Measurements from ENCODE around the gene VCL.

DNA sequence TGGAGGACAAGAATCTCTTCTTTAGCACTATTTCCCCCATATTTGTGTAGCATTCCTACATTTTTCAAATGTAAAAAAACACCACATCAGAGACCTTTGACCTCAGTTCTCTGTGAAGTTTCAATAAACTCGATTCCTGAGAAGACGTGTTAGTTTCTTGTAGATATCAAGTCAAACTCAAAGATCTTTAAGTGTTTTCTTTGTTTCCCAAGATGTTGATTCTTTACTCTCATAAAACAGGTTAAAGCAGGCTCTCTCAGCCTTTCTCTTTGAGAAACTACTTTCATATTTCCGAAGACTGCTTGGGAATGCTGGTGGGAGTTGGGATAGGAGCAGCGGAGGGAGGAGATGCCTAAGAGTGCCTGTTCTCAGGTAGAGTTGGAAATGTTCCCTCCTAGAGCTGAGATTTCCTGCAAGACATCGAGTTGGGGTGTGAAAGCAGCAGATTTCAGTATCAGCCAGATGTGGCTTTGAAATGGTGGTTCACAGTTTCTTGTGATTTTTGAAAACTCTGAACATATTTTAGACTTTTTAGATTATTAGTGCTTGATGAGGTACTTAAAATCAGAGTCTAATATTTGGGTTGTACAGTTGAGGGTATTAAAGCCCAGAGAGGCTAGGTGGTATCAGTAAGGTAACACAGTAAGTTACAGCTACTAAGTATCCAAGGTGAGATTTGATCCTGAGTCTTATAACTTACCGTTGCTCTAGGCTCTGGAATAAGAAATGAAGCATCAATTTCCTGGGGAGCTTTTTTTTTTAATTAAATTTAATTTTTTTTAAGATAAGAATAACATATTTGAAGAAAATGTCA is 167.0 kb downstream of the VCL start:
- no peak for TF ChIP-seq RAD21 (conservative IDR thresholded peaks at IDR 0.05)
- TF ChIP-seq, protein P1, sequence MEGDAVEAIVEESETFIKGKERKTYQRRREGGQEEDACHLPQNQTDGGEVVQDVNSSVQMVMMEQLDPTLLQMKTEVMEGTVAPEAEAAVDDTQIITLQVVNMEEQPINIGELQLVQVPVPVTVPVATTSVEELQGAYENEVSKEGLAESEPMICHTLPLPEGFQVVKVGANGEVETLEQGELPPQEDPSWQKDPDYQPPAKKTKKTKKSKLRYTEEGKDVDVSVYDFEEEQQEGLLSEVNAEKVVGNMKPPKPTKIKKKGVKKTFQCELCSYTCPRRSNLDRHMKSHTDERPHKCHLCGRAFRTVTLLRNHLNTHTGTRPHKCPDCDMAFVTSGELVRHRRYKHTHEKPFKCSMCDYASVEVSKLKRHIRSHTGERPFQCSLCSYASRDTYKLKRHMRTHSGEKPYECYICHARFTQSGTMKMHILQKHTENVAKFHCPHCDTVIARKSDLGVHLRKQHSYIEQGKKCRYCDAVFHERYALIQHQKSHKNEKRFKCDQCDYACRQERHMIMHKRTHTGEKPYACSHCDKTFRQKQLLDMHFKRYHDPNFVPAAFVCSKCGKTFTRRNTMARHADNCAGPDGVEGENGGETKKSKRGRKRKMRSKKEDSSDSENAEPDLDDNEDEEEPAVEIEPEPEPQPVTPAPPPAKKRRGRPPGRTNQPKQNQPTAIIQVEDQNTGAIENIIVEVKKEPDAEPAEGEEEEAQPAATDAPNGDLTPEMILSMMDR (IDR thresholded peaks at IDR 0.05; ENCODE audit: poor library complexity, severe bottlenecking) = no peak
- no peak for TF ChIP-seq POLR2AphosphoS5 (IDR thresholded peaks at IDR 0.05)
- TF ChIP-seq, protein P2, sequence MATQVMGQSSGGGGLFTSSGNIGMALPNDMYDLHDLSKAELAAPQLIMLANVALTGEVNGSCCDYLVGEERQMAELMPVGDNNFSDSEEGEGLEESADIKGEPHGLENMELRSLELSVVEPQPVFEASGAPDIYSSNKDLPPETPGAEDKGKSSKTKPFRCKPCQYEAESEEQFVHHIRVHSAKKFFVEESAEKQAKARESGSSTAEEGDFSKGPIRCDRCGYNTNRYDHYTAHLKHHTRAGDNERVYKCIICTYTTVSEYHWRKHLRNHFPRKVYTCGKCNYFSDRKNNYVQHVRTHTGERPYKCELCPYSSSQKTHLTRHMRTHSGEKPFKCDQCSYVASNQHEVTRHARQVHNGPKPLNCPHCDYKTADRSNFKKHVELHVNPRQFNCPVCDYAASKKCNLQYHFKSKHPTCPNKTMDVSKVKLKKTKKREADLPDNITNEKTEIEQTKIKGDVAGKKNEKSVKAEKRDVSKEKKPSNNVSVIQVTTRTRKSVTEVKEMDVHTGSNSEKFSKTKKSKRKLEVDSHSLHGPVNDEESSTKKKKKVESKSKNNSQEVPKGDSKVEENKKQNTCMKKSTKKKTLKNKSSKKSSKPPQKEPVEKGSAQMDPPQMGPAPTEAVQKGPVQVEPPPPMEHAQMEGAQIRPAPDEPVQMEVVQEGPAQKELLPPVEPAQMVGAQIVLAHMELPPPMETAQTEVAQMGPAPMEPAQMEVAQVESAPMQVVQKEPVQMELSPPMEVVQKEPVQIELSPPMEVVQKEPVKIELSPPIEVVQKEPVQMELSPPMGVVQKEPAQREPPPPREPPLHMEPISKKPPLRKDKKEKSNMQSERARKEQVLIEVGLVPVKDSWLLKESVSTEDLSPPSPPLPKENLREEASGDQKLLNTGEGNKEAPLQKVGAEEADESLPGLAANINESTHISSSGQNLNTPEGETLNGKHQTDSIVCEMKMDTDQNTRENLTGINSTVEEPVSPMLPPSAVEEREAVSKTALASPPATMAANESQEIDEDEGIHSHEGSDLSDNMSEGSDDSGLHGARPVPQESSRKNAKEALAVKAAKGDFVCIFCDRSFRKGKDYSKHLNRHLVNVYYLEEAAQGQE (IDR thresholded peaks at IDR 0.05; ENCODE audit: borderline replicate concordance) = no peak
- TF ChIP-seq MXI1 (conservative IDR thresholded peaks at IDR 0.05; ENCODE audit: poor library complexity, severe bottlenecking) = no peak
